CD4-positive, alpha-beta T cell treated with Interleukin-21 for 1 hour (primary cell): ENCODE data around the gene RBMXL3.

Experiments used
- DNase-seq: peaks from one replicate; pipeline ENCODE4 v3.0.0-alpha.2; 2020

The RBMXL3 gene

GRCh38 chrX:115234461-115234860 lies 45.3 kb downstream of the RBMXL3 start:
- DNase-seq: no peak

GRCh38 chrX:115236560-115236959 lies 47.4 kb downstream of the RBMXL3 start:
- DNase-seq: no peak

GRCh38 chrX:115237056-115237455 lies 47.8 kb downstream of the RBMXL3 start:
- DNase-seq: no peak
